ENCODE results near the gene CHST5.

DNA sequence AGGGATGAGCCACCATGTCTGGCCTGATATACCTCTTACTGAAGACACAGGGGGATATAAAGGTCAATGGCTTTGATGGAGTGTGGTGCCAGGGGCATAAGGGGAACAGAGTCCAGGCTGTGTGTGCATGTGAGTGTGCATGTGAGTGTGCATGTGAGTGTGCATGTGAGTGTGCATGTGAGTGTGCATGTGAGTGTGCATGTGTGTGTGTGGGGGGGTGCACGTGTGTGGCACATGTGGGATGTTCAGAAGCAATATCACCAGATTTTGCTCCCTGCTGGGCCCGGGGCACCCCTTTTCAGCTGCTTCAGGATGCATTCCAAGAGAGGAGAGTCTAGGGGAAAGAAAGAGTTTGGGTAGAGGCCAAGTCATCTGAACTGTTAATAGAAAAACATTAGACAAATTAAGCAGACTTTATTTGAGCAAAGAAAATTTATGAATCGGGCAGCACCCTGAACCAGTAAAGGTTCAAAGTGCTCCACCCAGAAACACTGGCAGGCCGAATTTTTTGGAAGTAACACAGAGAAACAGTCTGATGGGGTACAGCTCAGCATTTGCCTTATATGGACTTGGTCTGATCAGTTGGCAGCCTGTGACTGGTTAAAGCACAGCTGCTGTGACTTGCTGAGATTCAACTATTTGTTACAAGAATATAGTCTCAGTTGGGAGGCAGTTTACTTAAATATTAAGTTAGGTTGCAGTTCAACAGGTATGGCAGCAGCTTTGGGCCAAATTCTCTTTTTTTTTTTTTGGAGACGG lies 9.7 kb downstream of the CHST5 start:
- TF ChIP-seq, protein P1, sequence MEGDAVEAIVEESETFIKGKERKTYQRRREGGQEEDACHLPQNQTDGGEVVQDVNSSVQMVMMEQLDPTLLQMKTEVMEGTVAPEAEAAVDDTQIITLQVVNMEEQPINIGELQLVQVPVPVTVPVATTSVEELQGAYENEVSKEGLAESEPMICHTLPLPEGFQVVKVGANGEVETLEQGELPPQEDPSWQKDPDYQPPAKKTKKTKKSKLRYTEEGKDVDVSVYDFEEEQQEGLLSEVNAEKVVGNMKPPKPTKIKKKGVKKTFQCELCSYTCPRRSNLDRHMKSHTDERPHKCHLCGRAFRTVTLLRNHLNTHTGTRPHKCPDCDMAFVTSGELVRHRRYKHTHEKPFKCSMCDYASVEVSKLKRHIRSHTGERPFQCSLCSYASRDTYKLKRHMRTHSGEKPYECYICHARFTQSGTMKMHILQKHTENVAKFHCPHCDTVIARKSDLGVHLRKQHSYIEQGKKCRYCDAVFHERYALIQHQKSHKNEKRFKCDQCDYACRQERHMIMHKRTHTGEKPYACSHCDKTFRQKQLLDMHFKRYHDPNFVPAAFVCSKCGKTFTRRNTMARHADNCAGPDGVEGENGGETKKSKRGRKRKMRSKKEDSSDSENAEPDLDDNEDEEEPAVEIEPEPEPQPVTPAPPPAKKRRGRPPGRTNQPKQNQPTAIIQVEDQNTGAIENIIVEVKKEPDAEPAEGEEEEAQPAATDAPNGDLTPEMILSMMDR (IDR thresholded peaks at IDR 0.05; ENCODE audit: insufficient read depth, low read length), result no peak
- TF ChIP-seq, protein P2, sequence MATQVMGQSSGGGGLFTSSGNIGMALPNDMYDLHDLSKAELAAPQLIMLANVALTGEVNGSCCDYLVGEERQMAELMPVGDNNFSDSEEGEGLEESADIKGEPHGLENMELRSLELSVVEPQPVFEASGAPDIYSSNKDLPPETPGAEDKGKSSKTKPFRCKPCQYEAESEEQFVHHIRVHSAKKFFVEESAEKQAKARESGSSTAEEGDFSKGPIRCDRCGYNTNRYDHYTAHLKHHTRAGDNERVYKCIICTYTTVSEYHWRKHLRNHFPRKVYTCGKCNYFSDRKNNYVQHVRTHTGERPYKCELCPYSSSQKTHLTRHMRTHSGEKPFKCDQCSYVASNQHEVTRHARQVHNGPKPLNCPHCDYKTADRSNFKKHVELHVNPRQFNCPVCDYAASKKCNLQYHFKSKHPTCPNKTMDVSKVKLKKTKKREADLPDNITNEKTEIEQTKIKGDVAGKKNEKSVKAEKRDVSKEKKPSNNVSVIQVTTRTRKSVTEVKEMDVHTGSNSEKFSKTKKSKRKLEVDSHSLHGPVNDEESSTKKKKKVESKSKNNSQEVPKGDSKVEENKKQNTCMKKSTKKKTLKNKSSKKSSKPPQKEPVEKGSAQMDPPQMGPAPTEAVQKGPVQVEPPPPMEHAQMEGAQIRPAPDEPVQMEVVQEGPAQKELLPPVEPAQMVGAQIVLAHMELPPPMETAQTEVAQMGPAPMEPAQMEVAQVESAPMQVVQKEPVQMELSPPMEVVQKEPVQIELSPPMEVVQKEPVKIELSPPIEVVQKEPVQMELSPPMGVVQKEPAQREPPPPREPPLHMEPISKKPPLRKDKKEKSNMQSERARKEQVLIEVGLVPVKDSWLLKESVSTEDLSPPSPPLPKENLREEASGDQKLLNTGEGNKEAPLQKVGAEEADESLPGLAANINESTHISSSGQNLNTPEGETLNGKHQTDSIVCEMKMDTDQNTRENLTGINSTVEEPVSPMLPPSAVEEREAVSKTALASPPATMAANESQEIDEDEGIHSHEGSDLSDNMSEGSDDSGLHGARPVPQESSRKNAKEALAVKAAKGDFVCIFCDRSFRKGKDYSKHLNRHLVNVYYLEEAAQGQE (IDR thresholded peaks at IDR 0.05; ENCODE audit: insufficient replicate concordance, low read depth), result no peak
- TF ChIP-seq POLR2AphosphoS5 (IDR thresholded peaks at IDR 0.05; ENCODE audit: low read depth) (no peak), GABPA (IDR thresholded peaks at IDR 0.05; ENCODE audit: low read depth) (no peak), SPI1 (IDR thresholded peaks at IDR 0.05; ENCODE audit: borderline replicate concordance, low read depth) (no peak)
